Heart right ventricle (tissue), 16 donors: ENCODE results near the gene ITGA4. TPM values are rescaled to one million over a fixed set of nuclear protein-coding genes. Genes with fewer than 3 reads are reported as not detected.

Experiments
- ATAC-seq, 8 donors: fragments of 200-7000 bp; cut with Tn5 transposase; one replicate each; pipeline ENCODE4 v1.9.1; 2020; ENCODE audit warnings: mild to moderate bottlenecking in 8 of 8, moderate library complexity in 8 of 8, moderate number of reproducible peaks in 1 of 8
- DNase-seq, 2 donors: peaks; one replicate each; pipeline ENCODE4 v3.0.0-alpha.2; 2020
- H3K27ac ChIP-seq, 10 donors: fragments of 200-600 bp; sonication (generic) in 2 of 10; one replicate each; pipeline versions ENCODE4 v1.5.0 to v1.8.0; 2020 to 2022; ENCODE audit warnings: mild to moderate bottlenecking in 3 of 10
- H3K27me3 ChIP-seq, 7 donors: fragments of 200-600 bp; one replicate each; pipeline ENCODE4 v1.8.0; 2021 to 2022; ENCODE audit warnings: mild to moderate bottlenecking in 2 of 7
- H3K36me3 ChIP-seq, 9 donors: fragments of 200-600 bp; sonication (generic) in 1 of 9; one replicate each; pipeline versions ENCODE4 v1.5.0 to v1.8.0; 2020 to 2022; ENCODE audit warnings: mild to moderate bottlenecking in 2 of 9
- H3K4me1 ChIP-seq, 9 donors: fragments of 200-600 bp; sonication (generic) in 1 of 9; one replicate each; pipeline versions ENCODE4 v1.5.0 to v1.8.0; 2020 to 2022; ENCODE audit warnings: mild to moderate bottlenecking in 4 of 9
- H3K4me3 ChIP-seq, 10 donors: fragments of 200-600 bp; sonication (generic) in 2 of 10; one replicate each; pipeline versions ENCODE4 v1.5.0 to v1.8.0; 2020 to 2022; ENCODE audit warnings: mild to moderate bottlenecking in 7 of 10, moderate library complexity in 2 of 10
- H3K9me3 ChIP-seq, 11 donors: fragments of 200-600 bp in 10 of 11; sonication (generic) in 2 of 11; one replicate each; pipeline versions ENCODE4 v1.5.0 to v1.8.0; 2013 to 2022; ENCODE audit warnings: mild to moderate bottlenecking in 2 of 11, control low read depth in 1 of 11, moderate library complexity in 1 of 11
- whole genome bisulfite sequencing, 2 donors: extraction: QIAGEN DNeasy Blood & Tissue Kit; methylation state at CpG; one replicate each; pipeline ENCODE4 v1.1.7; 2013; ENCODE audit warnings: inconsistent platforms in 1 of 2; 5-methylcytosine and 5-hydroxymethylcytosine counted together
- intact Hi-C, 10 donors: fragments of 100-400 bp; cut with DNase I; formaldehyde crosslinking; loops; one replicate each; pipeline versions ENCODE4 v1.11.1 to v1.14.2; 2022
- long read RNA-seq, 3 donors: library from polyadenylated mRNA; unstranded; transcript quantifications; one replicate each; pipeline ENCODE4 v2.0.0, GENCODE V29; 2020 to 2021
- polyA plus RNA-seq, 2 donors: library from polyadenylated mRNA; stranded (reverse); fragments of 200-250 nt; gene quantifications; one replicate each; pipeline ENCODE4 v1.2.3, GENCODE V29; 2013
- total RNA-seq, 10 donors: library from RNA; stranded (reverse); fragmentation: NEBNext Ultra II Directional in 3 of 10; extraction: Animal tissue kit (Norgen Biotek cat#: 25700) in 3 of 10; gene quantifications; one replicate each; pipeline versions ENCODE4 v1.2.1 to v1.2.4, GENCODE V29; 2021 to 2023
- TF ChIP-seq, protein P1 (sequence below), 9 donors: fragments of 200-600 bp; sonication (generic) in 2 of 9; IDR thresholded peaks; one replicate each; pipeline versions ENCODE4 v1.5.0 to v1.8.0; 2021 to 2022; ENCODE audit warnings: antibody characterized with exemption in 9 of 9, mild to moderate bottlenecking in 5 of 9, moderate library complexity in 1 of 9
- donor health status: Arrhythmogenic right ventricular cardiomyopathy.
- donor health status: ischemic (EF 13 %, LVEDD 7.1; RV severe dilation, severe dysfunction).
- donor health status: healthy with polysubstance abuse.
- donor health status: DM: no; HTN: yes; CAD: no.
- donor health status: DM: no; HTN: no; CAD: no.
- donor health status: ischemic (EF 25% LVEDD 6.9; RV normal size, moderate dysfunction).
- donor health status: ischemic (EF 25% LVEDD 5.7; RV mildly dilated, moderate dysfunction).
- donor health status: healthy.
- donor health status: DM: yes; HTN: yes; CAD: no.
- donor health status: Ischemic cardiomyopathy.
- donor health status: ischemic (EF 35%, LVEDD 5.7; RV mildly dilated, moderate dysfunction).
- donor health status: nonischemic (EF 11% LVEDD 7.7; RV severe dilation, severe dysfunction).
- donor health status: DM: yes; HTN: yes; CAD: no.
- donor health status: PGD.
- donor health status: ischemic (EF 29% LVEDD 5.4; RV normal size, mild dysfunction).
- donor health status: nonischemic (EF 23%, LVEDD 6.1; RV moderate dilation, normal function).

The ITGA4 gene
- 1 to 10 TPM in 8 of 10 donors, under 1 TPM in 2; 0.72 to 9.2 (median 1.6) TPM for total RNA-seq
- polyA plus RNA-seq, result under 1 TPM; 0.29 to 0.39 TPM
- long read RNA-seq, donor 1, full-length matches to known transcripts, result 2 of 2 reads
- long read RNA-seq, donor 1, partial matches to known transcripts, result 0 of 2 reads
- long read RNA-seq, donor 1, other reads (novel, unspliced or antisense), result 0 of 2 reads
- long read RNA-seq, donor 2, result 0 reads
- long read RNA-seq, donor 3, result 0 reads

DNA sequence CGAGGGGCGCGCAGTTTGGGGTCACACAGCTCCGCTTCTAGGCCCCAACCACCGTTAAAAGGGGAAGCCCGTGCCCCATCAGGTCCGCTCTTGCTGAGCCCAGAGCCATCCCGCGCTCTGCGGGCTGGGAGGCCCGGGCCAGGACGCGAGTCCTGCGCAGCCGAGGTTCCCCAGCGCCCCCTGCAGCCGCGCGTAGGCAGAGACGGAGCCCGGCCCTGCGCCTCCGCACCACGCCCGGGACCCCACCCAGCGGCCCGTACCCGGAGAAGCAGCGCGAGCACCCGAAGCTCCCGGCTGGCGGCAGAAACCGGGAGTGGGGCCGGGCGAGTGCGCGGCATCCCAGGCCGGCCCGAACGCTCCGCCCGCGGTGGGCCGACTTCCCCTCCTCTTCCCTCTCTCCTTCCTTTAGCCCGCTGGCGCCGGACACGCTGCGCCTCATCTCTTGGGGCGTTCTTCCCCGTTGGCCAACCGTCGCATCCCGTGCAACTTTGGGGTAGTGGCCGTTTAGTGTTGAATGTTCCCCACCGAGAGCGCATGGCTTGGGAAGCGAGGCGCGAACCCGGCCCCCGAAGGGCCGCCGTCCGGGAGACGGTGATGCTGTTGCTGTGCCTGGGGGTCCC is at the start of gene ITGA4:
Gene ITGA4, plus strand, starts transcription at position 266 of the 620 bp plus-strand sequence. Its CDS starts 269 bp downstream, at position 535.
- ATAC-seq, result peak; percentile 92 to 97 (median 94)
- Histone ChIP-seq H3K4me1 (peaks cover 0 to 40% (median 15%) of the 10 kb centered on the region in 9 donors), H3K36me3 (no peaks in the 10 kb centered on the region), H3K4me3 (peak within 1 kb of the TSS; percentile 26 to 73 (median 58)), H3K27ac (peak within 1 kb of the TSS in 8 of 10 donors; percentile 13 to 92 (median 46)), H3K9me3 (no peaks in the 10 kb centered on the region), H3K27me3 (peaks cover 0 to 43% (median 30%) of the 10 kb centered on the region in 7 donors)
- DNase-seq, result peak; percentile 44 to 80
- TF ChIP-seq, protein P1, sequence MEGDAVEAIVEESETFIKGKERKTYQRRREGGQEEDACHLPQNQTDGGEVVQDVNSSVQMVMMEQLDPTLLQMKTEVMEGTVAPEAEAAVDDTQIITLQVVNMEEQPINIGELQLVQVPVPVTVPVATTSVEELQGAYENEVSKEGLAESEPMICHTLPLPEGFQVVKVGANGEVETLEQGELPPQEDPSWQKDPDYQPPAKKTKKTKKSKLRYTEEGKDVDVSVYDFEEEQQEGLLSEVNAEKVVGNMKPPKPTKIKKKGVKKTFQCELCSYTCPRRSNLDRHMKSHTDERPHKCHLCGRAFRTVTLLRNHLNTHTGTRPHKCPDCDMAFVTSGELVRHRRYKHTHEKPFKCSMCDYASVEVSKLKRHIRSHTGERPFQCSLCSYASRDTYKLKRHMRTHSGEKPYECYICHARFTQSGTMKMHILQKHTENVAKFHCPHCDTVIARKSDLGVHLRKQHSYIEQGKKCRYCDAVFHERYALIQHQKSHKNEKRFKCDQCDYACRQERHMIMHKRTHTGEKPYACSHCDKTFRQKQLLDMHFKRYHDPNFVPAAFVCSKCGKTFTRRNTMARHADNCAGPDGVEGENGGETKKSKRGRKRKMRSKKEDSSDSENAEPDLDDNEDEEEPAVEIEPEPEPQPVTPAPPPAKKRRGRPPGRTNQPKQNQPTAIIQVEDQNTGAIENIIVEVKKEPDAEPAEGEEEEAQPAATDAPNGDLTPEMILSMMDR (IDR thresholded peaks at IDR 0.05), result peak; percentile 16 to 79 (median 59)
- intact Hi-C loops, result loop anchor here in 1 of 10 donors (5.0 kb wide), 1 partner anchor 355 kb away; no protein-coding TSS in a partner anchor
- WGBS, 2 donors, result 0 to 1% methylated on average over 66 to 67 of the region's 67 CpGs

DNA sequence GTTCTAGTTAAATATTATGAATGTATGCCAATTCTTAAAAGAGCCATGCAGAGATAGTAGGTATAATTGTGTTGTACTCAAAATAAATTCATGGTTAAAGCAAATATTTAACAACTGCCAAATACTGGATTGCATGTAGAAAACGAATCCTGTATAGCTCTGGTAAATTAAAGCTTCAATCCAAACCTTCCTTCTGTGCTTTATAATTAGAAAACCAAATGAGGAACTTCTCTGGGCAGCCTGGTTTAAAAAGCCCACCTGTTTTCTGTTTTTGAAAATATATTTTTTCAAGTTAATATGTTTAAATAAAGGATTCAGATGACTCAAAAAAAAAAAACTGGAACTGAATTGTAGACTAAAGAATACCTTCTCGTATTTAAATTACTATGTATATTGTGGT is 48.3 kb upstream of the ITGA4 start:
- Histone ChIP-seq H3K27me3 (no peaks in the 10 kb centered on the region), H3K4me1 (peaks cover 0 to 4% (median 0%) of the 10 kb centered on the region in 9 donors), H3K36me3 (no peaks in the 10 kb centered on the region), H3K4me3 (no peak overlapping the region), H3K27ac (no peak overlapping the region), H3K9me3 (peaks cover 0 to 6% (median 0%) of the 10 kb centered on the region in 11 donors)
- ATAC-seq, result no peak
- TF ChIP-seq, protein P1 (IDR thresholded peaks at IDR 0.05), result no peak
- no peak for DNase-seq
- intact Hi-C loops, result no loop called here
- 49 to 63% methylated on average over 2 of the region's 2 CpGs for WGBS, 2 donors

DNA sequence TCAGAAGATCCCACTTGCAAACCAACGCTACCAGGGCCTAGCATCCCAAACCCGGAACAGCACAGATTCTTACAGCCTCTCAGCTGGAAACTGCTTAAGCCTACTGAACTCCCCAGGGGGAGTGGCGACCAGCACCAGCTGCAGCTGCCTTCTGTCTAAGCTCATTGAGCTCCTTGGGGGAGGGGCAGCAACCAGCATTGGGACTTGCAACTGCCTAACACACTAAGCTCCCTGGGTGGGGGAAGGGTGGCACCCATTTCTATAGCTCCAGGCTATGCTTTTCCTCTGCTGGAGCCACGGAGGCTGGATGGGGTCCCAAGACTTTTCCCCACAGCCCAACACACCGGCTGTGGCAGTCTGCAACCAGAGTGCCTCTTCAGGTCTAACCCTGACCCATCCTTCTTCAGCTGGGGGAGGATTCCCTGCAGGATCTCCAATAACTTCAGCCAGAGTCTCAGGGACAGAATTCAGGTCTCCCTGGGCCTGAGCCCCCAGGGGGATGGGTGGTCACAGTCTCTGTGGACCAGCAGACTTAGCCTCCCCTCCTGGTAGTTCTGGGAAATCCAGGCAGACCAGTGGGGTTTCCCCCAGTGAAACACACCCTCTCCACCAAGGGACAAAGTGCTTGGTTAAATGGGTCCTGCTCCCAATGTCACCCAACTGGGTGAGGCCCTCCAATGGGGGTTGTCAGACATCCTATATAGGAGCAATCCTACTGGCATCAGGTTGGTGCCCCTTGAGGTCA is 45.9 kb upstream of the ITGA4 start:
- Histone ChIP-seq H3K27ac (no peak overlapping the region), H3K4me3 (no peak overlapping the region)
- WGBS, 2 donors, result 29 to 30% methylated on average over 5 of the region's 5 CpGs

More for the DNA sequence above, 45.9 kb upstream of the ITGA4 start:
- TF ChIP-seq, protein P1 (IDR thresholded peaks at IDR 0.05), result no peak
- Histone ChIP-seq H3K4me1 (peaks cover 0 to 4% (median 0%) of the 10 kb centered on the region in 9 donors), H3K36me3 (no peaks in the 10 kb centered on the region), H3K9me3 (peaks cover 0 to 25% (median 6%) of the 10 kb centered on the region in 11 donors), H3K27me3 (no peaks in the 10 kb centered on the region)
- DNase-seq (peak; percentile 7 to 18), ATAC-seq (no peak)
- intact Hi-C loops, result no loop called here
